ENCODE measurements around the gene METTL2B.
"Not testable (repeated sequence)": the region's sequence is repeated elsewhere in the genome, so short reads cannot be mapped to it uniquely, and the experiment has no call there.

METTL2B gene

GRCh38 chr7:128530855-128531104 is 54.2 kb downstream of the METTL2B start:
- TF ChIP-seq CTCF (IDR thresholded peaks at IDR 0.05; ENCODE audit: insufficient read depth, low read depth, low read length, missing control alignments): no peak
- no peak for DNase-seq (ENCODE audit: low read depth)
- peak overlapping the region; percentile 91 for H3K4me3 ChIP-seq (ENCODE audit: low read depth, low read length)

GRCh38 chr7:128531105-128531954 is 54.8 kb downstream of the METTL2B start:
- DNase-seq (ENCODE audit: low read depth): peak; percentile 91
- peak overlapping the region; percentile 91 for H3K4me3 ChIP-seq (ENCODE audit: low read depth, low read length)

- peak overlapping the region; percentile 91 for H3K4me3 ChIP-seq (ENCODE audit: low read depth, low read length)
- peak; percentile 40 for DNase-seq (ENCODE audit: low read depth)
These were observed 55.5 kb downstream of the METTL2B start for GRCh38 chr7:128531955-128532478.

GRCh38 chr7:128532956-128533355 is 56.4 kb downstream of the METTL2B start:
- DNase-seq (ENCODE audit: low read depth): not testable (repeated sequence)
- peak overlapping the region; percentile 91 for H3K4me3 ChIP-seq (ENCODE audit: low read depth, low read length)

- not testable (repeated sequence) for H3K4me3 ChIP-seq (ENCODE audit: low read depth, low read length); DNase-seq (ENCODE audit: low read depth)
These were observed 60.9 kb downstream of the METTL2B start for GRCh38 chr7:128537410-128537809.

- not testable (repeated sequence) for DNase-seq (ENCODE audit: low read depth); H3K4me3 ChIP-seq (ENCODE audit: low read depth, low read length)
These were observed 66.0 kb downstream of the METTL2B start for GRCh38 chr7:128542530-128542929.

- not testable (repeated sequence) for DNase-seq (ENCODE audit: low read depth); H3K4me3 ChIP-seq (ENCODE audit: low read depth, low read length)
These were observed 66.8 kb downstream of the METTL2B start for GRCh38 chr7:128543300-128543699.

- H3K4me3 ChIP-seq (ENCODE audit: low read depth, low read length); DNase-seq (ENCODE audit: low read depth): not testable (repeated sequence)
These were observed 69.8 kb downstream of the METTL2B start for GRCh38 chr7:128546319-128546851.

GRCh38 chr7:128550920-128551319 is 74.4 kb downstream of the METTL2B start:
- no peak for DNase-seq (ENCODE audit: low read depth)
- no peak overlapping the region for H3K4me3 ChIP-seq (ENCODE audit: low read depth, low read length)
- no peak for TF ChIP-seq CTCF (IDR thresholded peaks at IDR 0.05; ENCODE audit: insufficient read depth, low read depth, low read length, missing control alignments)

GRCh38 chr7:128554394-128554793 is 77.8 kb downstream of the METTL2B start:
- not testable (repeated sequence) for H3K4me3 ChIP-seq (ENCODE audit: low read depth, low read length); DNase-seq (ENCODE audit: low read depth)
